Suprapubic skin (tissue), 4 donors: Measurements from ENCODE around the gene RAB3IP.

Experiments
- EP300 ChIP-seq: sonication (generic); formaldehyde crosslinking; IDR thresholded peaks from one replicate; pipeline ENCODE4 v1.6.1; 2017; ENCODE audit warnings: antibody characterized with exemption
- POLR2A ChIP-seq, 2 donors: fragments of 450-650 bp; IDR thresholded peaks; one replicate each; pipeline ENCODE4 v1.6.1; 2017; ENCODE audit warnings: antibody characterized with exemption in 2 of 2, mild to moderate bottlenecking in 2 of 2, moderate library complexity in 2 of 2
- POLR2AphosphoS5 ChIP-seq, 3 donors: sonication (generic); formaldehyde crosslinking; IDR thresholded peaks; one replicate each; pipeline ENCODE4 v1.6.1; 2017; ENCODE audit warnings: antibody characterized with exemption in 3 of 3
- TF ChIP-seq, protein P1 (sequence below), 2 donors: fragments of 200-600 bp in 1 of 2; fragments of 450-650 bp in 1 of 2; sonication (generic) in 1 of 2; IDR thresholded peaks; one replicate each; pipeline ENCODE4 v1.5.1; 2016 to 2019; ENCODE audit warnings: antibody characterized with exemption in 2 of 2, mild to moderate bottlenecking in 1 of 2, moderate library complexity in 1 of 2

DNA sequence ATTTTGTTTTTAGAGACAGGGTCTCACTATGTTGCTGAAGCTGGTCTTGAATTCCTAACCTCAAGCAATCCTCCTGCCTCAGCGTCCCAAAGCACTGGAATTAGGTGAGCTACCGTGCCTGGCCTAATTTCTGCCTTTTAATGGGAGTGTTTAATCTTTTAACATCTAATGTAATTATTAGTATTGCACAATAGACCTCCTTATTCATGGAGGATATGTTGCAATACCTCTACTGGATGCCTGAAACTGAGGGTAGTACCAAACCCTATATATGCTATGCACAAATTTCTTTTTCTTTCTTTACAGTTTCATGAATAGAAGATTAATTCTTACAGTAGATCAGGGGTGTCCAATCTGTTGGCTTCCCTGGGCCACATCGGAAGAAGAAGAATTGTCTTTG lies 134.1 kb downstream of the RAB3IP start:
- TF ChIP-seq POLR2AphosphoS5 (IDR thresholded peaks at IDR 0.05) (no peak), POLR2A (IDR thresholded peaks at IDR 0.05) (no peak), EP300 (no peak)
- TF ChIP-seq, protein P1, sequence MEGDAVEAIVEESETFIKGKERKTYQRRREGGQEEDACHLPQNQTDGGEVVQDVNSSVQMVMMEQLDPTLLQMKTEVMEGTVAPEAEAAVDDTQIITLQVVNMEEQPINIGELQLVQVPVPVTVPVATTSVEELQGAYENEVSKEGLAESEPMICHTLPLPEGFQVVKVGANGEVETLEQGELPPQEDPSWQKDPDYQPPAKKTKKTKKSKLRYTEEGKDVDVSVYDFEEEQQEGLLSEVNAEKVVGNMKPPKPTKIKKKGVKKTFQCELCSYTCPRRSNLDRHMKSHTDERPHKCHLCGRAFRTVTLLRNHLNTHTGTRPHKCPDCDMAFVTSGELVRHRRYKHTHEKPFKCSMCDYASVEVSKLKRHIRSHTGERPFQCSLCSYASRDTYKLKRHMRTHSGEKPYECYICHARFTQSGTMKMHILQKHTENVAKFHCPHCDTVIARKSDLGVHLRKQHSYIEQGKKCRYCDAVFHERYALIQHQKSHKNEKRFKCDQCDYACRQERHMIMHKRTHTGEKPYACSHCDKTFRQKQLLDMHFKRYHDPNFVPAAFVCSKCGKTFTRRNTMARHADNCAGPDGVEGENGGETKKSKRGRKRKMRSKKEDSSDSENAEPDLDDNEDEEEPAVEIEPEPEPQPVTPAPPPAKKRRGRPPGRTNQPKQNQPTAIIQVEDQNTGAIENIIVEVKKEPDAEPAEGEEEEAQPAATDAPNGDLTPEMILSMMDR (IDR thresholded peaks at IDR 0.05), result no peak
